Stimulated activated CD8-positive, alpha-beta memory T cell treated with anti-CD3 and anti-CD28 coated beads, Interleukin-4, amount 100 ng/mL, for 4 hours (primary cell): ENCODE data around the gene LY6G6D.

Experiments used
- DNase-seq, 2 donors: peaks; one replicate each; pipeline ENCODE4 v3.0.0-alpha.2; 2020; ENCODE audit warnings: low read depth in 2 of 2, low spot score in 1 of 2

LY6G6D gene

DNA sequence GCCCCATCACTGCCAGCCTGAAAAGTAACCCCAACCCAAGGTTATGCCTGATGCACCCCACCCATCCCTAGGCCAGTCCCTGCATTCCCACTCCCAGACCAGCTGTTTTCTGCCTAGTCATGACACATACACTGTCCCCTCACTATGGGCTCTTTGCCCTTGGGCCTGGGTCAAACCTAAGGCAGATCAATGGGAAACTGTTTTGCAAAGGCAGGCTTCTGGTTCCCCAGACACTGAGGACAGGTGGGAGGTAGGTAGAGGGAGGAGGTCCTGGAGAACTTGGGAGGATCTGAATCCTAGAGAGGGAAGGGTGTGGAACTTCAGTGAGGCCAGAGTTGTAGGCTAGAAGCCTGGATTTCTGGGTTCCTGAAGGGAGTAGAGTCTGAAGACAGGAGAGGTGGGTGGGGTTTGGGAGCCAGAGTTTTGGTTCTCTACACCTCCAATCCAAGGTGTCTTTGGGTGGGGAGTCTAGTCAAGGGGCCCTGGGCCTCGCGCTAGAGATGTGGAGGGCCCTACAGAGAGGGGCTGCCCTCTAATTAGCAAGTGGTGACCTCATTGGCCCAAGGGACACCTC is 19.2 kb downstream of the LY6G6D start:
- no peak for DNase-seq

DNA sequence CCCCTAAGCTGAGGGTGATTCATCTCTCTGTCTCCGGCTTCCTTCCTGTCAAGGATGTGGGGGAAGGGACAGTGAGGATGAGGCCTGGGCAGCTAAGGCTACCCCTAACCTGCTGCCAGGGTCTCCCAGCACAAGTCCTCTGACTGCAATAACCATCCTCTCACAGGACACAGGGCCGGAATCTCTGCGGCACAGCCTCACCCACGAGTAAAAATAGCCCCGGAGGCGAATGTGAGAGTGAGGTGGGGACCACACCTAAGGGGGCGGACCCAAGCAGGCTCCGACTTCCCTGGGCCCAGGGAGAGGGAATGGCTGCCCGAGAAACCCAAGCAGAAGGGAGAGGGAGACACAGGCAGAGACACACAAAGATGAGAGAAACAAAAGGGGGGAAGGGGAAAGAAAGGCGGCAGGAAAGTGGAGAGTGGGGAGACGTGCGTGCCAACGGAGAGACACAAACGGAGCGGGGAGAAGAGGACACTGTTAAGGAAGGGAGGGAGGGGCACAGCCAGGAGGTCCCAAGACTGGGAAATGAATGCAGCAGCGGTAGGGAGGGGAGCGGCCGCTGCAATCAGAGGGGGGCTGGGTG is 19.8 kb downstream of the LY6G6D start:
- DNase-seq, result peak; percentile 20 to 36

DNA sequence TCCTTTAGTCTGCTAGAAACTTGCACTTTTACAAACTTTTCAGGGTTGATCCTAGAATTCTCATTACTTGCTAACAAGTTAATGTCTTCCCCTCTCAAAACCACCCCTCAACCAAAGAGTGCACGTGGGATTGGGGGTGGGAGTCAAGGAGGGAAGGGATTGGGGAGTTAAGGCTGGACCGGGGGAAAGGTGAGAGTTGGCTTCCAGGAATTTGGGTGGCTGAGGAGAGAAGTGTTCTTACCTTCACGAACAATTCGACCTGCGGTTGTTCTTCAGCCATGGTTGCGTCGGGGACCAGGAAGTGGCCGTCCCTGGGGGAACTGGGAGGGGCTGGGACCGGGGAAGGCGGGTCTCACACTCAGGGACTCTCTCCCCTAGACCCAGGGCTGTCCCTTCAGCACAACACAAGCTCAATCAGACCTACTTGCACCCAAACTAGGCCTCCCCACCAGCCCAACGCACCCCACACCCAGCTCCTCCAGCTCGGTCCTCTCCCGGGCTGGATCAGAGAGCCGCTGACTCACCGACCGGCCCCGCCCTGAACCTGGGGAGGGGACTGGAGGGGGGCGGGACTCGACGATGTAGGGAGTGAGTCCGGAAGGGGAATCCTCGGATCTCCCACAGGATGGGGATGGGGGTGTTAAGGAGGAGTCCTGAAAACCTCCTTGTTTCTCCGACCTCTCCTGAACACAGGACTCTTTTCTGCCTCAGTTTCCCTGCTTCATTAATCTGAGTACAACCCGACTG is 21.0 kb downstream of the LY6G6D start, which contains the start of gene CLIC1:
Gene CLIC1, minus strand, starts transcription at position 510 of the 747 bp plus-strand sequence. Its CDS starts 230 bp downstream, at position 280.
- DNase-seq, result peak; percentile 54 to 60

GRCh38 chr6:31736768-31737314 is 21.7 kb downstream of the LY6G6D start:
- DNase-seq, result no peak

GRCh38 chr6:31737315-31737990 is 22.3 kb downstream of the LY6G6D start:
- no peak for DNase-seq

- peak; percentile 24 to 46 for DNase-seq
Measured at GRCh38 chr6:31737991-31738979, 23.1 kb downstream of the LY6G6D start.

GRCh38 chr6:31739639-31740396 is 24.7 kb downstream of the LY6G6D start, which contains the start of gene MSH5:
Gene MSH5 (plus strand): TSS chr6:31740005. CDS start chr6:31740467, 462 bp downstream.
- peak; percentile 89 to 91 for DNase-seq

GRCh38 chr6:31740397-31741223 is 25.5 kb downstream of the LY6G6D start:
- DNase-seq, result no peak

GRCh38 chr6:31741815-31742214 is 26.7 kb downstream of the LY6G6D start:
- DNase-seq, result no peak

- no peak for DNase-seq
Measured at GRCh38 chr6:31742894-31743293, 27.7 kb downstream of the LY6G6D start.

- no peak for DNase-seq
Measured at GRCh38 chr6:31744422-31744821, 29.3 kb downstream of the LY6G6D start.

DNA sequence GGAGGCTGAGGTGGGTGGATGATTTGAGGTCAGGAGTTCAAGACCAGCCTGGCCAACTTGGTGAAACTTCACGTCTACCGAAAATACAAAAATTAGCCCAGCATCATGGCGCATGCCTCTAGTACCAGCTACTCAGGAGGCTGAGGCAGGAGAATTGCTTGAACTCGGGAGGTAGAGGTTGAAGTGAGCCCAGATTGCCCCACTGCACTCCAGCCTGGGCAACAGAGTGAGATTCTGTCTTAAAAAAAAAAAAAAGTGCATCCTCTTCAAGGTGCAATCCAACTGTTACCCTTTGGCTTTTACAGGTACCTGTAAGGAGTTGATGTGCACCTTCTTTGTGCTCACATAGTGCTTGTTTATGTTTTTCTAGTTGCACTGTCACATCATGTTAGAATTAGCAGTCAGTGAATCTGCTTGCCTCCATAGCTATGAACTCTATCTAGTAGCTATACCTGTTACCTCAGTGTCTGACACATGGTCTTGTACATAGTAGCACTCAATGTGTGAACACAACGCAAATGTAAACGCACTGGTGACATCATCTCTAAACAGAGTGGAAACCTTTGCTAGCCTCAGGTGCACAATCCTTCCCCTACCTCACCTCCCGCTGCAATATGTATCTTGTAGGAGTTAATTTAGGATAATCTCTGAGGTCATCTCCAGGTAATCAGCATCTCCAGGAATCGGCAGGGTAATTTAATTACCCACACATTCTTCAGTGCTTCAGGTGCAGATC is 34.3 kb downstream of the LY6G6D start:
- DNase-seq, result no peak

- DNase-seq, result no peak
Measured at GRCh38 chr6:31750411-31751022, 35.4 kb downstream of the LY6G6D start.

GRCh38 chr6:31752739-31753319 is 37.7 kb downstream of the LY6G6D start:
- no peak for DNase-seq

GRCh38 chr6:31758281-31758680 is 43.1 kb downstream of the LY6G6D start:
- no peak for DNase-seq

GRCh38 chr6:31760790-31761189 is 45.6 kb downstream of the LY6G6D start:
- no peak for DNase-seq

DNA sequence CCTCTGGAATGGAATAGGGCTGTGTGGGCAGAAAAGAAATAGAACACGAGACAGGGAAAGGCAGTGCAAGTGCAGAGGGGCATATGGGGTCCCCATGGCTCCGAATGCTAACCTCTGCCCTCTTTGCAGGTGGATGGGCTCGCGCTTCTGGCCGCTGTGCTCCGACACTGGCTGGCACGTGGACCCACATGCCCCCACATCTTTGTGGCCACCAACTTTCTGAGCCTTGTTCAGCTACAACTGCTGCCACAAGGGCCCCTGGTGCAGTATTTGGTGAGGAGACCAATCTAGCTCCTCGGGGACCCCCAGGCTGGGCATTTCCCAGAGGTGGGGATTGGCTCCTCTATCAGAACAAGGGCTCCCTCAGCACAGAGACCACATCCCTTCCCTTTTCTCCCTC is 46.2 kb downstream of the LY6G6D start:
- no peak for DNase-seq
